22Rv1 (cell line): Measurements from ENCODE around the gene ATG14.

Experiments used
- ZFX ChIP-seq: fragments of 450-650 bp; IDR thresholded peaks from 2 replicates; pipeline ENCODE4 v1.6.1; 2017; ENCODE audit warnings: antibody characterized with exemption, borderline replicate concordance
- TF ChIP-seq, protein P1 (sequence below): fragments of 450-650 bp; IDR thresholded peaks from 2 replicates; pipeline ENCODE4 v1.5.1; 2017; ENCODE audit warnings: mild to moderate bottlenecking

DNA sequence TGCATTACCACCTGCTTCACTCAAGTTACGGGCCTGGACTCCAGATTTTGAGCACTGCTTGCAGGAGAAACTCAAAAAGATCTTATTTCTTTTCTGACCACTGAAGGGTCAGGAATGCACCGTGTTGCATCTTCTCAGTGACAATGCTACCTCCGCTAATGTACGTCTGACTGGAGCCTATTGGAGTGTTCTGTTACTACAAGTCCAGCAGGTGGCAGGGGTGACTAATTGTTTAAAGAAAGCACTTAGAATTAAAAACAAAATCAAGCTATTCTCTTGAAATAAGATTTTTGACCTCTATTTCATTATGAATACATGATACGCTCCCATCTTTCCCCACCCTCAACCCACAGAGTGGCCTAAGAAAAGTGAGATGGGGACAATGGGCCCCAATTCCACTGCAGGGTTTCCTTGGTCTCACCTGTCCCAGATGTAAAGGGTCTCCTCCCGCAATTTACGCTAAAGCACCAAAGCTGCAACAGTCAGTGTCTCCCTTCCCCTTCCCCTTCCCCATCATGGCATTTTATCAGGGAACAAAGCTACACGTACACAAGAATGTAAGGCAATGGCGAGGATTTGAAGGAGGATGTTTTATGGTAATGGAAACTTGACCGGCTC lies 26.5 kb upstream of the ATG14 start:
- TF ChIP-seq, protein P1, sequence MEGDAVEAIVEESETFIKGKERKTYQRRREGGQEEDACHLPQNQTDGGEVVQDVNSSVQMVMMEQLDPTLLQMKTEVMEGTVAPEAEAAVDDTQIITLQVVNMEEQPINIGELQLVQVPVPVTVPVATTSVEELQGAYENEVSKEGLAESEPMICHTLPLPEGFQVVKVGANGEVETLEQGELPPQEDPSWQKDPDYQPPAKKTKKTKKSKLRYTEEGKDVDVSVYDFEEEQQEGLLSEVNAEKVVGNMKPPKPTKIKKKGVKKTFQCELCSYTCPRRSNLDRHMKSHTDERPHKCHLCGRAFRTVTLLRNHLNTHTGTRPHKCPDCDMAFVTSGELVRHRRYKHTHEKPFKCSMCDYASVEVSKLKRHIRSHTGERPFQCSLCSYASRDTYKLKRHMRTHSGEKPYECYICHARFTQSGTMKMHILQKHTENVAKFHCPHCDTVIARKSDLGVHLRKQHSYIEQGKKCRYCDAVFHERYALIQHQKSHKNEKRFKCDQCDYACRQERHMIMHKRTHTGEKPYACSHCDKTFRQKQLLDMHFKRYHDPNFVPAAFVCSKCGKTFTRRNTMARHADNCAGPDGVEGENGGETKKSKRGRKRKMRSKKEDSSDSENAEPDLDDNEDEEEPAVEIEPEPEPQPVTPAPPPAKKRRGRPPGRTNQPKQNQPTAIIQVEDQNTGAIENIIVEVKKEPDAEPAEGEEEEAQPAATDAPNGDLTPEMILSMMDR, result peak; percentile 80
- no peak for TF ChIP-seq ZFX
